PC-9 (cell line): Measurements from ENCODE around the gene PPP3R1.

Experiments used
- EZH2 ChIP-seq: fragments of 200-600 bp; sonication (generic); IDR thresholded peaks from 2 replicates; pipeline ENCODE4 v1.8.0; 2017; ENCODE audit warnings: antibody characterized with exemption, low read depth
- TF ChIP-seq, protein P1 (sequence below): fragments of 200-600 bp; sonication (generic); conservative IDR thresholded peaks from 2 replicates; pipeline ENCODE4 v1.6.1; 2017; ENCODE audit warnings: mixed run types, antibody characterized with exemption, mild to moderate bottlenecking, moderate library complexity

DNA sequence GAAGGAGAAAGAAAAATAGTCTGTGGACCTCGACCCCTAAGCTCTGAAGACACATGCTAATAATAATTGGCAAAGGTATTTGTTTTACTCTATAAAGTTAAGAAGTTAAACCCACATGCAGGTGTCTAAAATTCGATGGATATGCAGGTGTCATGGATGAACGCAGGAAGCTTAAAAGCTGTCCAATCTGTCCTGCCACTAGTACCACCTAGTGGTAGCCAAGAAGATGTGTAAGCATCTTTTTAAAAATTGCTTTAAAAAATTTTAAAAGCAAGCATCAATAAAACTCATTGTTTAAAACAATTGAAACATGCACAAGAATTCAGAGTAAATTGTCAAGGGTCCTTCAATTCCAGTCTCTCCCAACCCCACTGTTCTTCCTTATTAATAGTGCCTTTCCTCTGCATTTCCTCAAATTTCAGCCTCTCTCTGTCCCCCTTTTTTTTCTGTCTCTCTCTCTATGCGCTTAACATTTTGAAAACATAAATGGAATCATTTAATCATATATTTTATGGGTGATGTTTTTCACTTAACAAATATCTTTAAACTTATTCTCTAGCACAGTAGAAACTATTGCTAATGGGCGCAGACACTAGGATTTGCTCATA lies 30.6 kb upstream of the PPP3R1 start:
- TF ChIP-seq, protein P1, sequence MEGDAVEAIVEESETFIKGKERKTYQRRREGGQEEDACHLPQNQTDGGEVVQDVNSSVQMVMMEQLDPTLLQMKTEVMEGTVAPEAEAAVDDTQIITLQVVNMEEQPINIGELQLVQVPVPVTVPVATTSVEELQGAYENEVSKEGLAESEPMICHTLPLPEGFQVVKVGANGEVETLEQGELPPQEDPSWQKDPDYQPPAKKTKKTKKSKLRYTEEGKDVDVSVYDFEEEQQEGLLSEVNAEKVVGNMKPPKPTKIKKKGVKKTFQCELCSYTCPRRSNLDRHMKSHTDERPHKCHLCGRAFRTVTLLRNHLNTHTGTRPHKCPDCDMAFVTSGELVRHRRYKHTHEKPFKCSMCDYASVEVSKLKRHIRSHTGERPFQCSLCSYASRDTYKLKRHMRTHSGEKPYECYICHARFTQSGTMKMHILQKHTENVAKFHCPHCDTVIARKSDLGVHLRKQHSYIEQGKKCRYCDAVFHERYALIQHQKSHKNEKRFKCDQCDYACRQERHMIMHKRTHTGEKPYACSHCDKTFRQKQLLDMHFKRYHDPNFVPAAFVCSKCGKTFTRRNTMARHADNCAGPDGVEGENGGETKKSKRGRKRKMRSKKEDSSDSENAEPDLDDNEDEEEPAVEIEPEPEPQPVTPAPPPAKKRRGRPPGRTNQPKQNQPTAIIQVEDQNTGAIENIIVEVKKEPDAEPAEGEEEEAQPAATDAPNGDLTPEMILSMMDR: peak; percentile 86
- TF ChIP-seq EZH2: no peak
